Psoas muscle (tissue), 8 donors: ENCODE data around the gene NRBP1. TPM values are rescaled to one million over a fixed set of nuclear protein-coding genes. Genes with fewer than 3 reads are reported as not detected.
"Not testable (repeated sequence)": the region's sequence is repeated elsewhere in the genome, so short reads cannot be mapped to it uniquely, and the experiment has no call there.

Experiments
- ATAC-seq, 4 donors: fragments of 200-7000 bp; cut with Tn5 transposase; one replicate each; pipeline ENCODE4 v1.9.1; 2020; ENCODE audit warnings: moderate library complexity in 3 of 4, mild to moderate bottlenecking in 2 of 4
- DNase-seq, 2 donors: peaks; one replicate each; pipeline ENCODE4 v3.0.0-alpha.2; 2020
- H3K27ac ChIP-seq: fragments of 200-600 bp; one replicate; pipeline ENCODE4 v1.8.0; 2022
- H3K27me3 ChIP-seq, 3 donors: fragments of 200-600 bp in 1 of 3; one replicate each; pipeline versions ENCODE4 v1.6.1 to v1.8.0; 2013 to 2022; ENCODE audit warnings: low read length in 2 of 3, mild to moderate bottlenecking in 2 of 3, moderate library complexity in 1 of 3; ENCODE audit not compliant: insufficient read depth in 3 of 3
- H3K36me3 ChIP-seq, 2 donors: fragments of 200-600 bp in 1 of 2; one replicate each; pipeline versions ENCODE4 v1.6.1 to v1.8.0; 2013 to 2022; ENCODE audit warnings: low read depth in 1 of 2, mild to moderate bottlenecking in 1 of 2, moderate library complexity in 1 of 2; ENCODE audit not compliant: insufficient read depth in 1 of 2
- H3K4me1 ChIP-seq: fragments of 200-600 bp; one replicate; pipeline ENCODE4 v1.8.0; 2022
- H3K4me3 ChIP-seq: fragments of 200-600 bp; one replicate; pipeline ENCODE4 v1.8.0; 2022; ENCODE audit warnings: mild to moderate bottlenecking
- H3K9me3 ChIP-seq: fragments of 200-600 bp; one replicate; pipeline ENCODE4 v1.8.0; 2022
- CTCF ChIP-seq: fragments of 200-600 bp; IDR thresholded peaks from one replicate; pipeline ENCODE4 v1.8.0; 2022; ENCODE audit warnings: antibody characterized with exemption
- WGBS, 3 donors: extraction: QIAGEN DNeasy Blood & Tissue Kit; methylation state at CpG; one replicate each; pipeline versions ENCODE4 v1.1.6 to v1.1.7; 2013; 5-methylcytosine and 5-hydroxymethylcytosine counted together
- intact Hi-C, 2 donors: fragments of 100-400 bp; cut with DNase I; formaldehyde crosslinking; loops; one replicate each; pipeline versions ENCODE4 v1.11.0 to v1.14.2; 2022
- polyA plus RNA-seq, 3 donors: library from polyadenylated mRNA; stranded (reverse); fragments of 200-250 nt; gene quantifications; one replicate each; pipeline ENCODE4 v1.2.3, GENCODE V29; 2013
- total RNA-seq, 4 donors: library from RNA; stranded (reverse); fragmentation: NEBNext Ultra II Directional in 2 of 4; extraction: Animal tissue kit (Norgen Biotek cat#: 25700) in 2 of 4; gene quantifications; one replicate each; pipeline versions ENCODE4 v1.2.1 to v1.2.4, GENCODE V29; 2021 to 2023
- donor health status: healthy with polysubstance abuse.
- donor health status: DM: no; HTN: no; CAD: no; lungs with moderate emphysema.
- donor health status: Bipolar disorder and iron deficiency.
- donor health status: healthy.
- donor health status: DM: yes; HTN: yes; CAD: no.
- donor health status: DM: no; HTN: no; CAD: no.
- donor health status: DM: no; HTN: no; CAD: no.
- donor health status: DM: yes; HTN: yes; CAD: no.

The NRBP1 gene
- total and polyA plus RNA-seq, 7 donors = 83.8 to 238 (median 120) TPM

GRCh38 chr2:27421660-27422250, 6.7 kb upstream of the NRBP1 start:
- TF ChIP-seq CTCF = no peak
- DNase-seq (no peak), ATAC-seq (no peak)
- Histone ChIP-seq H3K4me3 (no peak overlapping the region), H3K4me1 (no peaks in the 10 kb centered on the region), H3K9me3 (no peaks in the 10 kb centered on the region), H3K36me3 (no peaks in the 10 kb centered on the region), H3K27ac (no peak overlapping the region), H3K27me3 (no peaks in the 10 kb centered on the region)
- intact Hi-C loops = no loop called here
- 80 to 84% (median 82%) methylated on average over 4 of the region's 4 CpGs for WGBS, 3 donors

GRCh38 chr2:27422958-27423357, 5.5 kb upstream of the NRBP1 start:
- no peaks in the 10 kb centered on the region for H3K9me3 ChIP-seq
- no peaks in the 10 kb centered on the region for H3K36me3 ChIP-seq
- 96 to 99% (median 98%) methylated on average over 3 of the region's 3 CpGs for WGBS, 3 donors
- no peak overlapping the region for H3K4me3 ChIP-seq
- H3K27me3 ChIP-seq = no peaks in the 10 kb centered on the region
- peaks cover 6% of the 10 kb centered on the region for H3K4me1 ChIP-seq
- H3K27ac ChIP-seq = no peak overlapping the region
- intact Hi-C loops = no loop called here
- DNase-seq = no peak
- no peak for ATAC-seq
- no peak for TF ChIP-seq CTCF

GRCh38 chr2:27425039-27425438, 3.4 kb upstream of the NRBP1 start:
- H3K9me3 ChIP-seq, intact Hi-C loops, H3K27me3 ChIP-seq, ATAC-seq, H3K4me3 ChIP-seq, H3K36me3 ChIP-seq, DNase-seq, H3K27ac ChIP-seq: not testable (repeated sequence)
- 90 to 93% (median 93%) methylated on average over 10 of the region's 10 CpGs for whole genome bisulfite sequencing, 3 donors
- peaks cover 12% of the 10 kb centered on the region for H3K4me1 ChIP-seq

GRCh38 chr2:27427863-27428212, 593 bp upstream of the NRBP1 start:
- DNase-seq (no peak), ATAC-seq (no peak)
- no peaks in the 10 kb centered on the region for H3K9me3 ChIP-seq
- WGBS, 3 donors = 11 to 13% (median 12%) methylated on average over 7 of the region's 7 CpGs
- H3K4me3 ChIP-seq = peak overlapping the region; percentile 87
- H3K36me3 ChIP-seq = peaks cover 0 to 3% of the 10 kb centered on the region in 2 donors
- peaks cover 40% of the 10 kb centered on the region for H3K4me1 ChIP-seq
- no peaks in the 10 kb centered on the region for H3K27me3 ChIP-seq
- H3K27ac ChIP-seq = peak overlapping the region; percentile 98
- TF ChIP-seq CTCF = no peak
- intact Hi-C loops = loop anchor here (2.0 kb wide), 2 partner anchors 19 to 71 kb away; partner anchors contain the start of genes PPM1G (in 2 of the 2) and GTF3C2 (in 1 of the 2)

GRCh38 chr2:27428978-27429541, 629 bp downstream of the NRBP1 start:
- H3K36me3 ChIP-seq = peaks cover 6 to 15% of the 10 kb centered on the region in 2 donors
- no peaks in the 10 kb centered on the region for H3K9me3 ChIP-seq
- DNase-seq (peak; percentile 90 to 93), ATAC-seq (peak; percentile 87 to 92 (median 90))
- 0% methylated on average over 24 to 51 of the region's 51 CpGs for WGBS, 3 donors
- no peaks in the 10 kb centered on the region for H3K27me3 ChIP-seq
- TF ChIP-seq CTCF = no peak
- H3K4me3 ChIP-seq = peak overlapping the region; percentile 87
- H3K4me1 ChIP-seq = peaks cover 41% of the 10 kb centered on the region
- intact Hi-C loops = loop anchor here (2.0 kb wide), 2 partner anchors 20 to 72 kb away; partner anchors contain the start of genes PPM1G (in 2 of the 2) and GTF3C2 (in 1 of the 2)
- H3K27ac ChIP-seq = peak overlapping the region; percentile 98
